Mucosa of descending colon (tissue), 3 donors: ENCODE data around the gene ABLIM2. TPM values are rescaled to one million over a fixed set of nuclear protein-coding genes. Genes with fewer than 3 reads are reported as not detected.

ENCODE experiments used
- ATAC-seq: fragments of 200-7000 bp; cut with Tn5 transposase; one replicate; pipeline ENCODE4 v1.9.1; 2020; ENCODE audit warnings: mild to moderate bottlenecking, moderate library complexity
- DNase-seq, 3 donors: peaks; one replicate each; pipeline ENCODE4 v3.0.0-alpha.2; 2020
- H3K36me3 ChIP-seq: fragments of 200-600 bp; one replicate; pipeline ENCODE4 v1.8.0; 2021; ENCODE audit warnings: low read depth, mild to moderate bottlenecking
- H3K4me1 ChIP-seq: fragments of 200-600 bp; one replicate; pipeline ENCODE4 v1.8.0; 2021; ENCODE audit warnings: low read depth, mild to moderate bottlenecking
- H3K4me3 ChIP-seq: fragments of 200-600 bp; one replicate; pipeline ENCODE4 v1.8.0; 2021; ENCODE audit warnings: mild to moderate bottlenecking
- H3K9me3 ChIP-seq: fragments of 200-600 bp; one replicate; pipeline ENCODE4 v1.8.0; 2021; ENCODE audit warnings: mild to moderate bottlenecking
- intact Hi-C, 2 donors: fragments of 100-400 bp; cut with DNase I in 1 of 2; cut with micrococcal nuclease in 1 of 2; formaldehyde crosslinking; loops; one replicate each; pipeline versions ENCODE4 v1.11.0 to v1.11.1; 2022; cut with DNase I, micrococcal nuclease
- total RNA-seq, 3 donors: library from RNA; stranded (reverse); fragmentation: NEBNext Ultra II Directional in 2 of 3; extraction: Animal tissue kit (Norgen Biotek cat#: 25700) in 2 of 3; gene quantifications; one replicate each; pipeline versions ENCODE4 v1.2.1 to v1.2.4, GENCODE V29; 2021 to 2023
- TF ChIP-seq, protein P1 (sequence below): fragments of 200-600 bp; IDR thresholded peaks from one replicate; pipeline ENCODE4 v1.8.0; 2022; ENCODE audit warnings: antibody characterized with exemption, mild to moderate bottlenecking
- donor health status: DM: no; HTN: no; CAD: no; lungs with moderate emphysema.
- donor health status: DM: no; HTN: no; CAD: no.
- donor health status: DM: no; HTN: yes; CAD: no.

ABLIM2 gene
- total RNA-seq, 3 donors from 2014 or later, result 15.0 to 15.8 (median 15.5) TPM

DNA sequence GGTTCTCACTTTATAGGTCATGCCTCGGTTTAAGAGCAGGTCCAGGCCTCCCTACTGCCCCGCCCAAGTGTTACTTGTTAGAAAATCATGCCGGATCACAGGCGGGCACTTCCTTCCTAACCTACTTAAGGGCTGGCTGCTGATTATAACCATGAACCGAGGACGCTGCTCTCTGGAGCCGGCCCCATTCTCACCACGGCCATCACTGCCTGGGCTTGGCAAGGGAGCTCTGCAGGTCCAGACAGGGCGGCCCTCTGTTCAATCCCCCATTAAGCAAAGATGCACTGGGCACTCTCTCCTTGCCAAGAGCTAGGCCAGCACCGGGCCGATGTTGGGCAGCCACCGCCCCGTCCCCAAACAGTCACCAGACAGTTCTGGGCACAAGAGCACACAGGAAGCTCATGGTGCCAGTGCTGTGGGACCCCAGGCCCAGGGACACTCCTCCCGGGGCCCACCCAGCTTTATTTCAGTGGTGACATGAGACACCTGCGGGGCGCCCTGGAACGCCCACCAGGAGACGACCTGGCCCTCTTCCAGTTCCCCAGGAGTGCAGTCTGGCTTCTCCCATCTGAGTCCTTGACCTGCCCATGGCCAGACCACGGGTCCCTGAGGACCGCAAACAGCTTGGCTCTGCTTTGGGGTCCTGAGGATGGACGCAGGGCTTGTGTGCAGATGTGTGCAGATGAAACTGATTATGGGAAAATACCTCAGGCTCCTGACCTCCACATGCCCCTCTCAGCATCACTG lies 44.0 kb downstream of the ABLIM2 start:
- Histone ChIP-seq H3K4me1 (peaks cover 25% of the 10 kb centered on the region), H3K36me3 (no peaks in the 10 kb centered on the region), H3K4me3 (no peak overlapping the region), H3K9me3 (no peaks in the 10 kb centered on the region)
- intact Hi-C loops, result no loop called here
- DNase-seq, result peak; percentile 53 to 64 (median 58)
- ATAC-seq, result peak; percentile 50
- TF ChIP-seq, protein P1, sequence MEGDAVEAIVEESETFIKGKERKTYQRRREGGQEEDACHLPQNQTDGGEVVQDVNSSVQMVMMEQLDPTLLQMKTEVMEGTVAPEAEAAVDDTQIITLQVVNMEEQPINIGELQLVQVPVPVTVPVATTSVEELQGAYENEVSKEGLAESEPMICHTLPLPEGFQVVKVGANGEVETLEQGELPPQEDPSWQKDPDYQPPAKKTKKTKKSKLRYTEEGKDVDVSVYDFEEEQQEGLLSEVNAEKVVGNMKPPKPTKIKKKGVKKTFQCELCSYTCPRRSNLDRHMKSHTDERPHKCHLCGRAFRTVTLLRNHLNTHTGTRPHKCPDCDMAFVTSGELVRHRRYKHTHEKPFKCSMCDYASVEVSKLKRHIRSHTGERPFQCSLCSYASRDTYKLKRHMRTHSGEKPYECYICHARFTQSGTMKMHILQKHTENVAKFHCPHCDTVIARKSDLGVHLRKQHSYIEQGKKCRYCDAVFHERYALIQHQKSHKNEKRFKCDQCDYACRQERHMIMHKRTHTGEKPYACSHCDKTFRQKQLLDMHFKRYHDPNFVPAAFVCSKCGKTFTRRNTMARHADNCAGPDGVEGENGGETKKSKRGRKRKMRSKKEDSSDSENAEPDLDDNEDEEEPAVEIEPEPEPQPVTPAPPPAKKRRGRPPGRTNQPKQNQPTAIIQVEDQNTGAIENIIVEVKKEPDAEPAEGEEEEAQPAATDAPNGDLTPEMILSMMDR, result no peak

DNA sequence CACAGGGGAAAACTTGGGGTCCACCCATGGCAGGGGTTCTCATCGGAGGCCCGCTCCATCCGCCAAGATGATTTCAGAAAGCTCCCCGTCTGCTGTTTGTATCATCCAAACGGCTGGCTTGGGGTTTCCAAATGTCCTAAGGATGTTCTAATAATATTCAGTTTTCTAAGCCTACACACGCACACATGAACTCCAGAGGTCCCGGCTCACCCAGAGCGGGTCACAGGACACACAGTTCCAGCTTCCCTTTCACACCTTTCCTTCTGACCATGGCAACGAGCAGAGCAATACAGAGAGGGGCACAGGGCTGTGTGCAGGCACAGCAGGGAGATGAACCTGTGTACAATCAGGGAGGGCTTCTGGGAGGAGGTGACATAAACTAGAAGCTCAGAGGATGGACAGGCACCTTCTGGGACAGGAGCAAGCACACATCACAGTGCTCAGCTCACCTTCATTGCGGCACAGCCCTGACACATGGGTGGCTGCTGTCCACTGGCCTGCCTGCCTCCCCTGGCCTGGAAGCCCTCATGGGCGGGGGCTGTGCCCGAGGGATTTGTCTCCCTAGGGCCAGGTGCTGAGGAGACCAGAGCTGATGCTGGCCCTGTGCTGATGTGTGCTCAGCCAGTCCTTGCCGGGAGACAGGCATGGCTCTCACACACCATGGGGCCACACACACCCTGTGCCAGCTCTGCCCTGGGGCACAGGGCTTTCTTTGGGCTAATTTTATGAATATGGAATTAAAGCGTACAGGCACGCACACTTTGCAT lies 44.8 kb downstream of the ABLIM2 start:
- Histone ChIP-seq H3K9me3 (no peaks in the 10 kb centered on the region), H3K4me1 (peaks cover 25% of the 10 kb centered on the region), H3K36me3 (no peaks in the 10 kb centered on the region), H3K4me3 (no peak overlapping the region)
- TF ChIP-seq, protein P1, result no peak
- DNase-seq (peak; percentile 44 to 53 (median 52)), ATAC-seq (peak; percentile 29)
- intact Hi-C loops, result no loop called here

- peak in 2 of 3 donors; percentile 56 to 62 for DNase-seq
These were observed 45.9 kb downstream of the ABLIM2 start for GRCh38 chr4:8112672-8113071.

GRCh38 chr4:8112036-8112576 lies 46.5 kb downstream of the ABLIM2 start:
- H3K4me1 ChIP-seq, result peaks cover 25% of the 10 kb centered on the region
- no peak overlapping the region for H3K4me3 ChIP-seq
- DNase-seq, result no peak
- intact Hi-C loops, result no loop called here
- H3K9me3 ChIP-seq, result no peaks in the 10 kb centered on the region
- TF ChIP-seq, protein P1, result no peak
- no peak for ATAC-seq
- H3K36me3 ChIP-seq, result no peaks in the 10 kb centered on the region

More at GRCh38 chr4:8112672-8113071, 45.9 kb downstream of the ABLIM2 start:
- H3K9me3 ChIP-seq, result no peaks in the 10 kb centered on the region
- intact Hi-C loops, result no loop called here
- no peak overlapping the region for H3K4me3 ChIP-seq
- ATAC-seq, result peak; percentile 36
- no peaks in the 10 kb centered on the region for H3K36me3 ChIP-seq
- TF ChIP-seq, protein P1, result no peak
- H3K4me1 ChIP-seq, result peaks cover 25% of the 10 kb centered on the region

DNA sequence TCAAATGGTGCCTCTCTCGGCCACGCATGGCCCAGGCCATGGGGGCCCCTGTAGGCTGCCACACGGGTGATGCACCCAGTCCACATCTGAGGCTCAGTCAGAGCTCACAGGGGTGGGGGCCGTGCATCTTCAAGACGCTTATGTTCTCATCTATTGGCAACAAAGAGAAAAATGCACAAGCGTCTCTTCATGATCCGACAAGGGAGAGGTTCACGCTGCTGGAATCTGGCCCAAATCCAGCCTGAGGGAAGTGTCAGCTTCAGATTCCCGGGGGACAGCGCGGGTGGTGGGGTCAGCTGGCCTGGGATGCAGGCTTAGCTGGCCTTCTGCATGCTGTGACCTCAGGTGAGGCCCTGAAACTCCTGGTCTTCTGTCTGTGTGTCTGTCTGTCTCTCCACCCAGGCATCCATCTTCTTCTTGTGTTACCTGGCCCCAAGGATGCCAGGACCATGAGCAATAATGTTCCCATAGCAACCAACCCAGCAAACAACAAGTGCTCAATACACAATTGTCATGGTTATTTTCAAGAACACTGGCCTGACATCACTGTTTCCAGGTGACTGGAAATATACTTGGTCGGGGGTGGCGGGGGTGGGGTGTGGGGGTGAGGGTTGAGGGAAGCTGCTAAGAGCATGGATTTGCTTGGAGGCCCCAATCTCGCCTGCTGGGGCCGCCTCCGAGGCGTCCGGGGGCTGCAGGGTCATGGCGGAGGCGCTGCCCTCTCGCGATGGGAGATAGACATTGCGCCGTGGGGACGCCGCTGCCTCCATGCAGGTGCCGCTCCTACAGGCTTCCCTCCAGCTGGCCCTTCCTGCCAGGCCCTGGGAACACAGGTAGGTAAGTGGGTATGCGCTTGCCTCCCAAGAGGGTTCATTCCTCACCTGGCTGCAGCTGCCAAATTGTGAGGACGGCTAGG lies 48.3 kb downstream of the ABLIM2 start:
- TF ChIP-seq, protein P1, result no peak

More for the DNA sequence above, 48.3 kb downstream of the ABLIM2 start:
- H3K9me3 ChIP-seq, result no peaks in the 10 kb centered on the region
- H3K4me3 ChIP-seq, result no peak overlapping the region
- peaks cover 25% of the 10 kb centered on the region for H3K4me1 ChIP-seq
- H3K36me3 ChIP-seq, result no peaks in the 10 kb centered on the region
- ATAC-seq (no peak), DNase-seq (peak in 1 of 3 donors; percentile 38)
- intact Hi-C loops, result no loop called here
